GM12878 (cell line): ENCODE results near the gene PRKG1.

ENCODE experiments used
- POLR2AphosphoS2 ChIP-seq: IDR thresholded peaks from 2 replicates; pipeline ENCODE4 v1.6.1; 2011; ENCODE audit warnings: low read depth, mild to moderate bottlenecking, low read length, improper control_type of control experiment, moderate library complexity
- RAD21 ChIP-seq: IDR thresholded peaks from 2 replicates; pipeline ENCODE4 v1.6.1; 2011; ENCODE audit warnings: mild to moderate bottlenecking, low read depth, low read length, moderate library complexity; ENCODE audit not compliant: insufficient read depth
- TF ChIP-seq, protein P1 (sequence below), 3 experiments: IDR thresholded peaks in 2 of 3; conservative IDR thresholded peaks in 1 of 3; 2 replicates each; pipeline ENCODE4 v1.5.1; 2011; ENCODE audit warnings: low read depth in 3 of 3, low read length in 3 of 3, mild to moderate bottlenecking in 3 of 3, control low read depth in 2 of 3, moderate library complexity in 2 of 3, inconsistent platforms in 1 of 3, mixed read lengths in 1 of 3; ENCODE audit not compliant: control insufficient read depth in 2 of 3, insufficient read depth in 1 of 3; ENCODE audit errors: extremely low read depth in 1 of 3

GRCh38 chr10:51318399-51319172 is 244.3 kb downstream of the PRKG1 start:
- TF ChIP-seq POLR2AphosphoS2 (no peak), RAD21 (no peak)
- TF ChIP-seq, protein P1, sequence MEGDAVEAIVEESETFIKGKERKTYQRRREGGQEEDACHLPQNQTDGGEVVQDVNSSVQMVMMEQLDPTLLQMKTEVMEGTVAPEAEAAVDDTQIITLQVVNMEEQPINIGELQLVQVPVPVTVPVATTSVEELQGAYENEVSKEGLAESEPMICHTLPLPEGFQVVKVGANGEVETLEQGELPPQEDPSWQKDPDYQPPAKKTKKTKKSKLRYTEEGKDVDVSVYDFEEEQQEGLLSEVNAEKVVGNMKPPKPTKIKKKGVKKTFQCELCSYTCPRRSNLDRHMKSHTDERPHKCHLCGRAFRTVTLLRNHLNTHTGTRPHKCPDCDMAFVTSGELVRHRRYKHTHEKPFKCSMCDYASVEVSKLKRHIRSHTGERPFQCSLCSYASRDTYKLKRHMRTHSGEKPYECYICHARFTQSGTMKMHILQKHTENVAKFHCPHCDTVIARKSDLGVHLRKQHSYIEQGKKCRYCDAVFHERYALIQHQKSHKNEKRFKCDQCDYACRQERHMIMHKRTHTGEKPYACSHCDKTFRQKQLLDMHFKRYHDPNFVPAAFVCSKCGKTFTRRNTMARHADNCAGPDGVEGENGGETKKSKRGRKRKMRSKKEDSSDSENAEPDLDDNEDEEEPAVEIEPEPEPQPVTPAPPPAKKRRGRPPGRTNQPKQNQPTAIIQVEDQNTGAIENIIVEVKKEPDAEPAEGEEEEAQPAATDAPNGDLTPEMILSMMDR (IDR thresholded peaks at IDR 0.05 in 2 of 3, conservative IDR thresholded peaks at IDR 0.05 in 1 of 3; ENCODE audit: control insufficient read depth in 2 of 3, extremely low read depth in 1 of 3, insufficient read depth in 1 of 3, low read depth in 3 of 3, low read length in 3 of 3) = no peak
